GM19023 (cell line): ENCODE measurements around the gene ABLIM3.

Experiments used
- ATAC-seq: cut with Tn5 transposase; IDR thresholded peaks from one replicate; pipeline ENCODE4 v1.9.1; 2021; ENCODE audit warnings: mild to moderate bottlenecking, moderate library complexity; ENCODE audit not compliant: unreplicated experiment

The ABLIM3 gene

DNA sequence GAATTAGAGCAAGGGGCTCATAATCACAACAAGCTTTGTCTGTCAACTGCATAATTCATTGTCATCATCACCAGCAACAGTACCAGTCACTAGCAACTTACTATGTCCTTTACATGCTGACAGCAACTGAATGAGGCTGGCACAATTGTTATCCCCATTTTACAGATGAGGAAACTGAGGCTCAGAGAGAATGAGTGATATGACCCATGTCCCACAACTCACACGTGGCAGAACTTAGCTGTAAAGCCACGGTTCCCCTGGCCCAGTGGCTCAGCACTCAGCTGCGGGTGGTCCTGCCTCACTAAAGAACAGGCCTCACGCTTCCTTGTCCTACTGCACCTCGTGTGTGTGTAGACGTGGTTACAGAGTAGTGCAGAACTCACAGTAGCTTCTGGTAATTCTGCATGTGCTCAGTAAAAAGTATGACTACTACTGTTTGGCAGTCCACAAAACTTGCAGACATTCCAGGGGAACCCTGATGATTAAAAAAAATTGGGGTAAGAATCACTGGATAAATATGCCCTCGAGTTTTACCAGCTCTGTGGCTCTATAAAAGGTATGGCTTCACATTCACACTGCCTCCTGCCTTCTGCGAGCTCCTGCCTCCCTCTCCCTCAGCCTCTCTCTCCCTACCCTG, 160.6 kb downstream of the ABLIM3 start:
- no peak for ATAC-seq

DNA sequence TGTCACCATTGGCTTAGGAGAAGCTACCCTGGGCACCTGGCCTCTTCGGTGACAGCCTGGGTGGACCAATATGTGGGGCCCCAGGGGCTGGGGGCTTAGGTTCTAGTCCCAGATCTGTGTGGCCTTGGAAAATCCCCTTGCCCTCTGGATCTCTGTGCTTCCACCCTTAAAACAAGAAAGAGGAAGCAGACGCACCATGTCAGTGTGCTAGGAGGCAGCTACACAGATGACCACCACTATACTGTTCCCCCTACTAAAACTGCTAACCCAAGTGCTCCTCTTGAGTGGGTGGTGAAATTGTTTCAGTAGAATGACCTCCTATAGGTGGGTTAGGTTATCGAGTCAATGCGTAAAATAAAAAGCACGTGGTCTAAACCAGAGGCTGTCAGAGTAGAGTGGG, 161.3 kb downstream of the ABLIM3 start:
- no peak for ATAC-seq

GRCh38 chr5:149303210-149303609, 161.9 kb downstream of the ABLIM3 start:
- no peak for ATAC-seq

DNA sequence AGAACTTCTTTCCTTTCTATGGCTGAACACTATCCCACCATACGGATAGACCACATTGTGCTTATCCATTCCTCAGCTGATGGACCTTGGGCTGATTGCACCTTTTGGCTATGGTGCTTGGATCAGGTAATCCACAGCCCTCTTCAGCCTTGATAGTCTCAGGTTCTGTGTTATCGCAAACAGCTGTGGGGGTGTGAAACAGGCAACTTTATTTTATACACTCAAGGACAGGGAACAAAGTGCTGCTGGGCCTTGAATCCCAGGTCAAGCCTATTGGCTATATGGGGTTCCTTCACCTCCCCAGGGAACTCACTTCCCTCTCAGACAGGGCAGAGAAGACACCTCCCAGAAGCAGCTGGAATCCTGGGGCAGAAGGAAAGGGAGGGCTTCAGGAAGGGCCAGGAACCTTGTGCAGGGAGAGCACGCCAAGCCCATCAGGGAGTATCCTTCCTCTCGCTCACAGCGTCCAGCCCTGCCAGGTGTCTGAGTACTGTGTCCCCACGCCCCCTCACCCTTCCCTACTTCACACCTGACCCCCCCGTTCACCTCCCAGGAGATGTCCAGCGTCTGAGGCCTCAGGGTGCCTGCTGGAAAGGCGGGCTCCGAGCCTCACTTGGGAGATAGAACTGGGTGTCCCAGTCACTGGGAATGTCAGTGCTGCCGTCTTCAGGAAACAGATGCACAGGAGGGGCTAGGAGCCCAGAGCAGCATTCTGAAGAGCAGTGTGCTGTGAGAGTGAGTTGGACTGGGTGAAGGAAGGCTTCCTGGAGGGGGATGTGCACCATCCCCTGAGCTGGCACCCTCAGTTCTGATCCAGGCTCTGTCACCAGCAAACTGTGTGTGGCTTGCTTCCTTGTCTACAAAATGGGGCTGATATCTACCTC, 163.1 kb downstream of the ABLIM3 start:
- ATAC-seq: no peak

DNA sequence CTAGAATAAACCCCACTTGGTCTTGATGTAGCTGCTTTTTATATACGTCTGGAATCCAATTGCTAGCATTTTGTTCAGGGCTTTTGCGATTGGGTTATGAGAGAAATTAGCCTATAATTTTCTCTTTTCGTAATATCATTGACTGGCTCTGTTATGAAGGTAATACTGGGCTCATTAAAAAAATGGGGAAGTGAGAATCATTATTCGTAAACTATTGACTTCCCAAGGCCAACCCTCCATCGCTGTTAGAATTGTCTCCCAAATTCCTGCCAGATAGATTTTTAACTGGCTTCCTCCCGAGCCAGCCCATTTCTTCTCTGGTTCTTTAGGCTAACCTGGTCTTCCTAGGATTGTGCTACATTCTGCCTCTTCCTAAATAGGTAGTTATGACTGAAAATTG, 168.1 kb downstream of the ABLIM3 start:
- no peak for ATAC-seq
